Mesodermal cell (in vitro differentiated cells): Measurements from ENCODE around the gene CATSPER1.

Source experiments
- H3K27ac ChIP-seq: 2 replicates; pipeline ENCODE4 v1.7.0; 2013; ENCODE audit warnings: mild to moderate bottlenecking, low read depth, low read length, moderate library complexity; ENCODE audit not compliant: severe bottlenecking
- H3K36me3 ChIP-seq: 2 replicates; pipeline ENCODE4 v1.7.1; 2013; ENCODE audit warnings: mild to moderate bottlenecking, low read length, moderate library complexity; ENCODE audit not compliant: control insufficient read depth, insufficient read depth
- H3K4me1 ChIP-seq: one replicate; pipeline ENCODE4 v1.7.1; 2013; ENCODE audit warnings: mild to moderate bottlenecking, low read length; ENCODE audit not compliant: insufficient read depth, control insufficient read depth, poor library complexity, severe bottlenecking
- H3K4me3 ChIP-seq: 2 replicates; pipeline ENCODE4 v1.7.0; 2013; ENCODE audit warnings: low read length, control low read depth, mild to moderate bottlenecking; ENCODE audit not compliant: insufficient read depth, poor library complexity, severe bottlenecking; ENCODE audit errors: extremely low read depth
- H3K9me3 ChIP-seq: 2 replicates; pipeline ENCODE4 v1.7.1; 2013; ENCODE audit warnings: mild to moderate bottlenecking, low read length, moderate library complexity; ENCODE audit not compliant: control insufficient read depth
- WGBS, 2 experiments: methylation state at CpG; one replicate each; pipeline ENCODE4 v1.1.5; 2013; ENCODE audit warnings: missing lambda C conversion rate in 2 of 2; ENCODE audit not compliant: insufficient coverage in 2 of 2; 5-methylcytosine and 5-hydroxymethylcytosine counted together

CATSPER1 gene

GRCh38 chr11:66051766-66052663, 25.7 kb upstream of the CATSPER1 start, which contains the start of gene SF3B2:
SF3B2 (plus strand) TSS chr11:66052364; CDS start chr11:66052385, 21 bp downstream.
- WGBS, 2 experiments: 0% methylated on average over 71 to 73 of the region's 84 CpGs
- Histone ChIP-seq H3K9me3 (no peaks in the 10 kb centered on the region), H3K36me3 (peaks cover 39% of the 10 kb centered on the region), H3K4me3 (peak within 1 kb of the TSS; percentile 99), H3K27ac (peak within 1 kb of the TSS; percentile 93), H3K4me1 (peaks cover 18% of the 10 kb centered on the region)

GRCh38 chr11:66051371-66051765, 25.1 kb upstream of the CATSPER1 start:
- peak overlapping the region; percentile 93 for H3K27ac ChIP-seq
- WGBS, 2 experiments: 6 to 49% methylated on average over 7 to 9 of the region's 12 CpGs

GRCh38 chr11:66050581-66051231, 24.4 kb upstream of the CATSPER1 start:
- Histone ChIP-seq H3K27ac (peak overlapping the region; percentile 93), H3K4me3 (no peak overlapping the region), H3K9me3 (no peaks in the 10 kb centered on the region), H3K4me1 (peaks cover 18% of the 10 kb centered on the region), H3K36me3 (peaks cover 26% of the 10 kb centered on the region)
- 71% methylated on average over 2 of the region's 5 CpGs; no CpG with 5 or more reads in 1 of the 2 experiments for WGBS, 2 experiments

More at GRCh38 chr11:66051371-66051765, 25.1 kb upstream of the CATSPER1 start:
- H3K4me3 ChIP-seq: peak overlapping the region; percentile 99
- H3K9me3 ChIP-seq: no peaks in the 10 kb centered on the region
- H3K36me3 ChIP-seq: peaks cover 33% of the 10 kb centered on the region
- H3K4me1 ChIP-seq: peaks cover 18% of the 10 kb centered on the region

GRCh38 chr11:66048547-66049323, 22.5 kb upstream of the CATSPER1 start, which contains the start of gene GAL3ST3:
GAL3ST3 (minus strand) TSS chr11:66049161; CDS start chr11:66045415, 3,746 bp downstream.
- peaks cover 17% of the 10 kb centered on the region for H3K4me1 ChIP-seq
- no peaks in the 10 kb centered on the region for H3K9me3 ChIP-seq
- WGBS, 2 experiments: 2 to 13% methylated on average over 7 to 11 of the region's 39 CpGs
- H3K27ac ChIP-seq: no peak within 1 kb of the TSS
- H3K36me3 ChIP-seq: peaks cover 7% of the 10 kb centered on the region
- H3K4me3 ChIP-seq: peak within 1 kb of the TSS; percentile 43

GRCh38 chr11:66047541-66048365, 21.5 kb upstream of the CATSPER1 start:
- Histone ChIP-seq H3K4me1 (peaks cover 10% of the 10 kb centered on the region), H3K9me3 (no peaks in the 10 kb centered on the region), H3K4me3 (peak overlapping the region; percentile 43), H3K36me3 (no peaks in the 10 kb centered on the region), H3K27ac (no peak overlapping the region)
- WGBS, 2 experiments: 85 to 94% methylated on average over 11 of the region's 11 CpGs

GRCh38 chr11:66046901-66047300, 20.6 kb upstream of the CATSPER1 start:
- WGBS, 2 experiments: 100% methylated on average over 3 of the region's 3 CpGs; no CpG with 5 or more reads in 1 of the 2 experiments
- Histone ChIP-seq H3K4me1 (peaks cover 10% of the 10 kb centered on the region), H3K4me3 (no peak overlapping the region), H3K9me3 (no peaks in the 10 kb centered on the region), H3K27ac (no peak overlapping the region), H3K36me3 (no peaks in the 10 kb centered on the region)

GRCh38 chr11:66045177-66045639, 18.9 kb upstream of the CATSPER1 start:
- Histone ChIP-seq H3K4me3 (no peak overlapping the region), H3K36me3 (no peaks in the 10 kb centered on the region), H3K4me1 (no peaks in the 10 kb centered on the region), H3K27ac (no peak overlapping the region), H3K9me3 (no peaks in the 10 kb centered on the region)
- WGBS, 2 experiments: 11 to 30% methylated on average over 7 to 8 of the region's 11 CpGs

- Histone ChIP-seq H3K27ac (no peak overlapping the region), H3K4me1 (no peaks in the 10 kb centered on the region), H3K4me3 (no peak overlapping the region), H3K9me3 (no peaks in the 10 kb centered on the region), H3K36me3 (no peaks in the 10 kb centered on the region)
- 80 to 84% methylated on average over 5 to 6 of the region's 6 CpGs for WGBS, 2 experiments
Measured at GRCh38 chr11:66044757-66045156, 18.5 kb upstream of the CATSPER1 start.

GRCh38 chr11:66042996-66043906, 17.0 kb upstream of the CATSPER1 start:
- no peak overlapping the region for H3K27ac ChIP-seq
- H3K9me3 ChIP-seq: no peaks in the 10 kb centered on the region
- WGBS, 2 experiments: 96 to 98% methylated on average over 77 to 84 of the region's 88 CpGs
- no peak overlapping the region for H3K4me3 ChIP-seq
- no peaks in the 10 kb centered on the region for H3K36me3 ChIP-seq
- no peaks in the 10 kb centered on the region for H3K4me1 ChIP-seq
